Measurements from ENCODE around the gene ALKBH5. TPM values are rescaled to one million over a fixed set of nuclear protein-coding genes. Genes with fewer than 3 reads are reported as not detected.
A peak's percentile ranks its signal among the peaks of the same experiment; 100 is the strongest.

The ALKBH5 gene
- total RNA-seq, 4 donors from 2014 or later, result 66.5 to 136 (median 98.5) TPM

DNA sequence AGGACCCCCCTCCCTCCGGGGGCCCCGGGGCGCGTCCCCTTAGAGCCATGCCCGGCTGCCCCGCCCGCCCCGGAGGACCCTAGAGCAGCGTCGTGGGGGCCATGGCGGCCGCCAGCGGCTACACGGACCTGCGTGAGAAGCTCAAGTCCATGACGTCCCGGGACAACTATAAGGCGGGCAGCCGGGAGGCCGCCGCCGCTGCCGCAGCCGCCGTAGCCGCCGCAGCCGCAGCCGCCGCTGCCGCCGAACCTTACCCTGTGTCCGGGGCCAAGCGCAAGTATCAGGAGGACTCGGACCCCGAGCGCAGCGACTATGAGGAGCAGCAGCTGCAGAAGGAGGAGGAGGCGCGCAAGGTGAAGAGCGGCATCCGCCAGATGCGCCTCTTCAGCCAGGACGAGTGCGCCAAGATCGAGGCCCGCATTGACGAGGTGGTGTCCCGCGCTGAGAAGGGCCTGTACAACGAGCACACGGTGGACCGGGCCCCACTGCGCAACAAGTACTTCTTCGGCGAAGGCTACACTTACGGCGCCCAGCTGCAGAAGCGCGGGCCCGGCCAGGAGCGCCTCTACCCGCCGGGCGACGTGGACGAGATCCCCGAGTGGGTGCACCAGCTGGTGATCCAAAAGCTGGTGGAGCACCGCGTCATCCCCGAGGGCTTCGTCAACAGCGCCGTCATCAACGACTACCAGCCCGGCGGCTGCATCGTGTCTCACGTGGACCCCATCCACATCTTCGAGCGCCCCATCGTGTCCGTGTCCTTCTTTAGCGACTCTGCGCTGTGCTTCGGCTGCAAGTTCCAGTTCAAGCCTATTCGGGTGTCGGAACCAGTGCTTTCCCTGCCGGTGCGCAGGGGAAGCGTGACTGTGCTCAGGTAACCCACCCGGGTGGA lies 759 bp downstream of the ALKBH5 start:
- H3K36me3 ChIP-seq, result no peaks in the 10 kb centered on the region
- intact Hi-C loops (cut with DNase I; ENCODE audit: low total_unique reads), result no loop called here
- H3K4me3 ChIP-seq, result peak overlapping the region; percentile 90 to 92
- TF ChIP-seq POLR2A (IDR thresholded peaks at IDR 0.05), result no peak
- no peak for TF ChIP-seq CTCF (IDR thresholded peaks at IDR 0.05)
- DNase-seq, result peak; percentile 52 to 61
- H3K9me3 ChIP-seq, result no peaks in the 10 kb centered on the region
- H3K27me3 ChIP-seq, result no peaks in the 10 kb centered on the region
- H3K4me1 ChIP-seq, result peaks cover 14 to 26% of the 10 kb centered on the region in 2 donors
- H3K27ac ChIP-seq, result peak overlapping the region; percentile 93 to 96

- peak overlapping the region; percentile 93 to 96 for H3K27ac ChIP-seq
- intact Hi-C loops (cut with DNase I; ENCODE audit: low total_unique reads), result no loop called here
Observed at GRCh38 chr17:18185391-18185790, 1.8 kb downstream of the ALKBH5 start.

GRCh38 chr17:18185832-18186626 lies 2.4 kb downstream of the ALKBH5 start:
- no peak for DNase-seq
- H3K27ac ChIP-seq, result peak overlapping the region; percentile 93 to 96
- H3K4me3 ChIP-seq, result peak overlapping the region; percentile 90 to 92
- no peaks in the 10 kb centered on the region for H3K9me3 ChIP-seq
- intact Hi-C loops (cut with DNase I; ENCODE audit: low total_unique reads), result no loop called here
- H3K4me1 ChIP-seq, result peaks cover 12 to 27% of the 10 kb centered on the region in 2 donors
- H3K36me3 ChIP-seq, result no peaks in the 10 kb centered on the region
- no peak for TF ChIP-seq CTCF (IDR thresholded peaks at IDR 0.05)
- TF ChIP-seq POLR2A (IDR thresholded peaks at IDR 0.05), result no peak
- no peaks in the 10 kb centered on the region for H3K27me3 ChIP-seq

More at GRCh38 chr17:18185391-18185790, 1.8 kb downstream of the ALKBH5 start:
- Histone ChIP-seq H3K9me3 (no peaks in the 10 kb centered on the region), H3K4me1 (peaks cover 13 to 28% of the 10 kb centered on the region in 2 donors), H3K4me3 (peak overlapping the region; percentile 90 to 92), H3K27me3 (no peaks in the 10 kb centered on the region), H3K36me3 (no peaks in the 10 kb centered on the region)
- TF ChIP-seq CTCF (IDR thresholded peaks at IDR 0.05), result no peak
- no peak for TF ChIP-seq POLR2A (IDR thresholded peaks at IDR 0.05)
- no peak for DNase-seq

DNA sequence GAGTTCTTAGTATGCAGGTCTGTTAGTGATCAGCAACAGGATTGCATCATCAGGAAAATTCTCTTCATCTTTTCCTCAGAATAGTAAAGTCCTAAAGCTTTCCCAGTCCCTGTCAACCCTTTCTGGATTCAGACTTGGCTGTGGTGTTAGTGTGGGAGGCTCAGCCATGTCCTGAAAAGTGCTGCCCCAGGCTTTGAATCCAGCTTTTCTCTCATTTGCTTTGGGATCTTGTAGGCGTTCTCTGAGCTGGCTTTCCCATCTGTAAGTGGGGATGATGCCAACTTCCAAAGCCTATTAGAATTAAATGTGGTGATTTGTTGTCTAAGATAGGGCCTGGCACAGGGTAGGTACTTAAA lies 3.0 kb downstream of the ALKBH5 start:
- peak; percentile 29 to 60 for DNase-seq

More for the DNA sequence above, 3.0 kb downstream of the ALKBH5 start:
- Histone ChIP-seq H3K27ac (peak overlapping the region; percentile 93 to 96), H3K4me3 (peak overlapping the region; percentile 90 to 92), H3K9me3 (no peaks in the 10 kb centered on the region), H3K27me3 (no peaks in the 10 kb centered on the region), H3K36me3 (no peaks in the 10 kb centered on the region), H3K4me1 (peaks cover 12 to 22% of the 10 kb centered on the region in 2 donors)
- intact Hi-C loops (cut with DNase I; ENCODE audit: low total_unique reads), result no loop called here
- TF ChIP-seq CTCF (IDR thresholded peaks at IDR 0.05), result no peak
- no peak for TF ChIP-seq POLR2A (IDR thresholded peaks at IDR 0.05)
